GM21723 (cell line): ENCODE results near the gene GALK2.
"Not testable (repeated sequence)": the region's sequence is repeated elsewhere in the genome, so short reads cannot be mapped to it uniquely, and the experiment has no call there.

Experiments used
- ATAC-seq: cut with Tn5 transposase; IDR thresholded peaks from one replicate; pipeline ENCODE4 v1.9.1; 2021; ENCODE audit warnings: mild to moderate bottlenecking, moderate library complexity; ENCODE audit not compliant: unreplicated experiment

The GALK2 gene

GRCh38 chr15:49215768-49216739 lies 46.0 kb downstream of the GALK2 start:
- ATAC-seq = peak; percentile 99

- no peak for ATAC-seq
Measured at GRCh38 chr15:49223536-49224274, 53.7 kb downstream of the GALK2 start.

GRCh38 chr15:49225572-49226281 lies 55.7 kb downstream of the GALK2 start:
- no peak for ATAC-seq

DNA sequence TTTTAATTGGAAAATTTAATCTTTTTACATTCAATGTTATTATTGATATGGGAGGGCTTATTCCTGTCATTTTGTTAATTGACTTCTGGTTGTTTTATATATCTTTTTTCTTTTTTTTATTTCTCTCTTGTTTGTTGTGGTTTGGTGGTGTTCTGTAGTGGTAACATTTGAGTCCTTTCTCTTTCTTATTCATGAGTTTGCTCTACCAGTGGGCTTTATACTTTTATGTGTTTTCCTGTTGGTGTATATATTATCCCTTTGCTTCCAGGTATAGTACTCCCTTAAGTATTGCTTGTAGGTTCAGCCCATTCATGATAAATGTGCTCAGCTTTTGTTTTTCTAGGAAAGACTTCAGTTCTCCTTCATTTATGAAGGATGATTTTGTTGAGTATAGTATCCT lies 57.6 kb downstream of the GALK2 start:
- no peak for ATAC-seq

GRCh38 chr15:49229922-49230321 lies 59.9 kb downstream of the GALK2 start:
- no peak for ATAC-seq

- no peak for ATAC-seq
Measured at GRCh38 chr15:49232236-49232806, 62.3 kb downstream of the GALK2 start.

DNA sequence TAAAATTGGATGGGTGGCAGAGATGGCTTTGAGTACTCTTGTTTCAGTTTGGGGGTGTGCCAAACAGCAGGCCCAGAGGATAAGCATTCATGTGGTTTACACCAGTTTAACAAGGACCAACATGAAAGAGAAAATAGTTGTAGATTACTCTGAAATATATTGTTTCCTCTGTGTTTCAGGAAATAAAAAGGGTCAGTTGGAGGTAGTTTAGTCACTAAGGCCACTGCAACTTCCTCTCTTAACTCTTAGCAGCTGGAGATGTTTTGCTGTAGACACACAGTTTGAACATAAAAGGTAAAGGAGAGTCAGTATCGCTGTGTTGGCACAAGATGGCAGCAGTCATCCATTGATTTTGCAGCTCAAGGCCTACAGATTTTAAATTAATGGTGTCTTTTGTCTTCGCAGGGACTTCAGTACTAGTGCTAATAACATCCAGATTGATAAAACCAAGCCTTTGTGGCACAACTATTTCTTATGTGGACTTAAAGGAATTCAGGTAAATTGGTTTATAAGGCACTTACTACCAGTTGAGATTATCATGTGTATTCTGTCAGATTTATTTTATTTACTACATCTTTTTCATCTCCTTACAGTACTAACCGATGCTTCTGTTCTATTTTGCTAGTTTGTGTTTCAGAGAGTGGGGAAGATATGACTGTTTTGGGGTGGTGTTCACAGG lies 65.5 kb downstream of the GALK2 start:
- peak; percentile 83 for ATAC-seq

GRCh38 chr15:49236869-49237268 lies 66.8 kb downstream of the GALK2 start:
- ATAC-seq = no peak

GRCh38 chr15:49238342-49238741 lies 68.3 kb downstream of the GALK2 start:
- ATAC-seq = no peak

DNA sequence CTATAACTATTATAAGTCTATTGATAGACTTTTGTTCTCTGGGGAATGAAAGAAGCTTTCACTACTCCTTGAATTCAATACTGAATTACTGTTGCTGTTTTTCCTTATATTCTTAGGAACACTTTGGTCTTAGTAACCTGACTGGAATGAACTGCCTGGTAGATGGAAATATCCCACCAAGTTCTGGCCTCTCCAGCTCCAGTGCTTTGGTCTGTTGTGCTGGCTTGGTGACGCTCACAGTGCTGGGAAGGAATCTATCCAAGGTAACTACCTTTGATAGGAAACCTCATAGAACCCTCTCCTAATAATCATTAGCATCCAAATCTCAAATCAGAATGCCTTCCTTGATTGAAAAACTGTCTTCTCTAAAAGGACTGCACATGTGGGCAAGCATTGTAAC lies 69.1 kb downstream of the GALK2 start:
- ATAC-seq = no peak

DNA sequence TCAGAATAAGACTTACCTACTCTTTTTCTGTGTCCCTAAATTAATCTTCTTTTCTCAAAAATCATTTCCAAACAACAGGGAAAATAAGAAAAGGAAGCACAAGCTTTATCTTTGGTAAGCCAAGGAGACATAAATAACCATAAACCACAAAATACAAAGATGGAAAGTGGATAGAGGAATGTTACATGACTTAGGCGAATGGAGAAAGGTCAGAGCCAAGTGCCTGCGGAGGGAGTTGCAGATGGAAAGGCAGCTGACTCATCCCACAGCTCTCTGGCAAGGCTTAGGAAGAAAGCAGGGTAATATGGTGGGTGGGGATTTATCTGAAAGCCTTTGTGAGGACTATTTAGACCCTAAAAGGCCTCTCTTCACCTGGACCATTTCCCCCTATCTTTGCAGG lies 72.8 kb downstream of the GALK2 start:
- ATAC-seq = no peak

DNA sequence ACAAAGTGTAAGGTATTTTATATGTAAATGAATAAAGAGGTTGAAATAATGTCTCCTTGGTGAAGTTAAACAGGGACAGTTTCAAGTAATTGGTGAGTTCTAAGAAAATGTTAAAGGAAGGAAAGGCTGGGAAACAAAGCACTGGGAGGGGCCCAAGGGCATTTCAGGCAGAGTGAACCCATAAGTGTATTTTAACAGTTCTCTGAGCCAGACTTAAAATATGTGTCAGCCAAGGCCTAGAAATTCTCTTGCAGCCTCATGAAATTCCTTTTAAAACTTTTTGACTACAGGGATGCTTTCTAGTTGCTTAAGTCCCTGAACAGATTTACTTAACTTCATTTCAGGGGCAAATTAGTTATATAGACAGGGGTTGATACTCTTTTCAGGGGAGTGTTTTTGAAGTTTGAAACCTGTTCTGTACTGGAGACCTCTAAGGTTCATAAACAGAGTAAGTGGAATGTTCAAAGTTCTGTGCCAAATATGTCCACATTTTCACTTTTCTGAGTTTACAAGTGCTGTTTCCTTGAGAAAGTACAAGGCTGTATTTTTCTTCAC lies 77.6 kb downstream of the GALK2 start:
- ATAC-seq = no peak

DNA sequence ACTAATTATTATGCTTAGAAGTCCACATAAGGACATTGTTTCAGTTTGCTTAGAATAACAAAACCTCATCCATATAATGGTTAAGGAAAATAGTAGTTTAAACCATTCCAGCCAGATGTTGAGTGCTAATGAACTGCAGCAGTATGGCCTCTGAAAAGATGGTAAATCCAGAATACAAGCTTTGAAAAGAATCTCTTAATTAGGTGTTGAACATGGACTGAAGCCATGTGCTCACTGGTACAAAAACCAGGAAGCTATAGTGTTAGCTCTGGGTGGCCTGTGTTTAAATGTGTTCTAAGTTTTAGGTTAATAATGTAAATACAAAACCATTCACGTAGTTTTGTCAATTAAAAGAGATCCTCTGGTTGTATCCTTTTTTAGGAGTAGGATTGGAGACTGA lies 78.2 kb downstream of the GALK2 start:
- no peak for ATAC-seq

DNA sequence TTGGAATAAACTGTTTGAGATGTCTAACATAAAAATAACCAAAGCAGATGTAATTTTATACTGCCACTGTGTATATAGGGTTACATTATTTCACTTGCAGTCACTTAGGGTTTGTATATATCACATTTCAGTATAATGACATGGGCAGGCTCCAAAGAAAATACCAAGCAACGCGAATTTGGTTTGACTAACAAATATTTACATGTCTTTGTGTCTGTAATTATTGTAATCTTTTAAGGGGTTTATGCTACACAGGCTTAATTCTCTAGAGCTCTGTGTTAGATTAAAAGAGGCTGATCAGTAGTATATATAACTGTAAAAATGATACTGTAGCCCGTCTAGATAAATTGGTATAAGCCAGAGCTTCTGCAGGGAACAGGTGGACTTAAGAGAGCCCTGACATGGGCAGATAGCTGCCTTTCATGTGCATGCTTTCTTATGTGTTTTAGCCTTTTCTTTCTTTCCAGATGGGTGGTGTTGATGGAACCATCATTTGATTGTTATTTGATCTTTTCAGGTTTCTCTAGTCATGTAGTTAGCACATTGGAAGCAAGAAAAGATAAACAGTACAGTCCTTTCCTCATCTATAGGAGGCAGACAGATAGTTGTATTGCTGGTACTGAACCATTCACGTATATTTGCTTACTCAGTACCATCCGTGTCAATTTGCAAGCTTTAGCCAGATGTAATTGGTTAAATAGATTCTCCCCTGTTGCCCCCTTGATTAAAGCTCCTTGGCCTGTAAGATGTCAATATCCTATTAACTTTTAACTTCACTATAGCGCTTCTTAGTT lies 86.1 kb downstream of the GALK2 start:
- ATAC-seq = no peak

DNA sequence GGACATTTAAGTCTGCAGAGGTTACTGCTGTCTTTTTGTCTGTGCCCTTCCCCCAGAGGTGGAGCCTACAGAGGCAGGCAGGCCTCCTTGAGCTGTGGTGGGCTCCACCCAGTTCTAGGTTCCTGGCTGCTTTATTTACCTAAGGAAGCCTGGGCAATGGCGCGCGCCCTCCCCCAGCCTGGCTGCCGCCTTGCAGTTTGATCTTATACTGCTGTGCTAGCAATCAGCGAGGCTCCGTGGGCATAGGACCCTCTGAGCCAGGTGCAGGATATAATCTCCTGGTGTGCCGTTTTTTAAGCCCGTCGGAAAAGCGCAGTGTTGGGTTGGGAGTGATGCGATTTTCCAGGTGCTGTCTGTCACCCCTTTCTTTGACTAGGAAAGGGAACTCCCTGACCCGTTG lies 95.1 kb downstream of the GALK2 start:
- not testable (repeated sequence) for ATAC-seq

DNA sequence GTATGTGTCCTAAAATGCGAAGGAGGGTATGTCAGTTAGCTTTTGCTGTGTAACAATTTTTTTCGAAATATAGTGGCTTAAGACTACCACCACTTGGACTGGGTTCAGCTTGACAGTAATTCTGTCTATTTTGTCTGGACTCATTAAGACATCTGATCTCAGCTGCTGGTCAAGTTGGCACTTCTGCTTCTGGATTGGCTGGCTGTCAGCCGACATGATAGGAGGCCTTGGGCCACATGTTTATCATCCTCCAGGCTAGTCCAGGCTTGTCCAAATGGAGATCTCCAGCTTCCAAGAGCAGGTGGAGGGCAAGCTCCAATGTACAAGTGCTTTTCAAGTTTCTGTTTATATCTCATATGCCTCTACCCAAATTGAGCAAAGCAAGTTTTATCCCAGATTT lies 95.9 kb downstream of the GALK2 start:
- ATAC-seq = no peak

DNA sequence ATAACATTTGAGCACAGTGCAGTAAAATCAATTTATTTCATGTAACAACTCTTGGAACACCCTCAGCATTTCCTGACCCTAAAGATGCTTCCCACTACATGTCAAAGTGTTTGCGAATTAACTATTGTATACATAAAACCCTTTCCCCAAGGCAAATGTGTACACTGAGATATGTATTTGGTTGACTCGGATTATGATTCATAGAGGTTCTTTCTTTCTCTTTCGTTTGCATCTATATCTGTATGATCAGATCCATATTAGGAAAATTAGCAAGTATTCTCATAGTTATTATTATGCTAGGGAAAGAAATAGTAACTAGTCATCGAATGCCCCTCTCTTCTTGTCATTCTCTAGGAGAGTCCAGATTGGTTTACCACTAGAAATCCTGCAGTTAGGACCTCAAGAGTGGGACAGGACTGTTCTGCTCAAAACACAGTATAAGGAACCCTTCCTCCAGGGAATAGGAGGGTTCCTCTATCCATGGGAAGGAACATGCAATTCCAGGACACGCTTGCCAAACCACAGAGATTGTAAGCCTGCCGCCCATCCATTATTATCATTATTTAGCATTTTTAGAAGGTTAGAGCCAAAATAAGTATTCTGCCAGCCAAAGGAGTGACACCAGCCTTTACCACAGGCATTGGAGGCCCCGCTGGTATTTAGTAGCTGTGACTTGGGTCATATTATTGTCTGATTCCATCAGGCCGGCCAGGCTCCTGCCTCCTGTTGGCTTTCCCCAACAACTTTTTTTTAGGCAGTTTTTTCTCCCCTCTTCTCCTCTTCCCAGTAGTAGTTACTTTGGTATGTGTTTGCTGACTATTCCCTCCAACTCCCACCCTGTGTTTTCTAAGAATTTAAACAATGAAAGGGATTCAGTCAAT lies 100.7 kb downstream of the GALK2 start:
- no peak for ATAC-seq

GRCh38 chr15:49273734-49274318 lies 103.8 kb downstream of the GALK2 start:
- ATAC-seq = no peak
